Kidney epithelial cell (primary cell): ENCODE measurements around the gene SURF1. TPM values are rescaled to one million over a fixed set of nuclear protein-coding genes. Genes with fewer than 3 reads are reported as not detected.

Experiments used
- DNase-seq: peaks from one replicate; pipeline ENCODE4 v3.0.0-alpha.2; 2010; ENCODE audit warnings: low read depth
- H3K27me3 ChIP-seq: 2 replicates; pipeline ENCODE4 v1.6.0; 2011; ENCODE audit warnings: low read length; ENCODE audit not compliant: control insufficient read depth, insufficient read depth
- H3K36me3 ChIP-seq: 2 replicates; pipeline ENCODE4 v1.5.1; 2011; ENCODE audit warnings: low read length; ENCODE audit not compliant: control insufficient read depth, insufficient read depth
- H3K4me3 ChIP-seq: 2 replicates; pipeline ENCODE4 v1.5.1; 2011; ENCODE audit warnings: low read depth, mild to moderate bottlenecking, control low read depth, low read length
- CTCF ChIP-seq: IDR thresholded peaks from 2 replicates; pipeline ENCODE4 v1.5.1; 2011; ENCODE audit warnings: mild to moderate bottlenecking, moderate library complexity, low read length, control low read depth, inconsistent platforms; ENCODE audit not compliant: insufficient read depth, poor library complexity, severe bottlenecking
- total RNA-seq: library from RNA; depleted of rRNA; stranded (reverse); fragments of >200 nt; gene quantifications from 2 replicates; pipeline ENCODE4 v1.2.3, GENCODE V29; 2015

Gene SURF1
- total RNA-seq, 1 donor from 2014 or later: 39.2 TPM

GRCh38 chr9:133375116-133375723, 18.9 kb upstream of the SURF1 start:
- Histone ChIP-seq H3K36me3 (no peaks in the 10 kb centered on the region), H3K4me3 (peak overlapping the region; percentile 79), H3K27me3 (no peaks in the 10 kb centered on the region)
- DNase-seq: no peak
- TF ChIP-seq CTCF: no peak

- DNase-seq: no peak
- no peak for TF ChIP-seq CTCF
- Histone ChIP-seq H3K36me3 (peaks cover 2% of the 10 kb centered on the region), H3K4me3 (peak overlapping the region; percentile 79), H3K27me3 (no peaks in the 10 kb centered on the region)
Observed at GRCh38 chr9:133374612-133375115, 18.4 kb upstream of the SURF1 start.

- no peak for DNase-seq
- Histone ChIP-seq H3K36me3 (peaks cover 2% of the 10 kb centered on the region), H3K27me3 (no peaks in the 10 kb centered on the region), H3K4me3 (no peak overlapping the region)
- TF ChIP-seq CTCF: no peak
Observed at GRCh38 chr9:133372144-133372543, 15.9 kb upstream of the SURF1 start.

- Histone ChIP-seq H3K4me3 (no peak overlapping the region), H3K27me3 (no peaks in the 10 kb centered on the region), H3K36me3 (peaks cover 2% of the 10 kb centered on the region)
- no peak for DNase-seq
- no peak for TF ChIP-seq CTCF
Observed at GRCh38 chr9:133371261-133371711, 15.0 kb upstream of the SURF1 start.

- Histone ChIP-seq H3K4me3 (no peak overlapping the region), H3K27me3 (no peaks in the 10 kb centered on the region), H3K36me3 (peaks cover 2% of the 10 kb centered on the region)
- no peak for TF ChIP-seq CTCF
- no peak for DNase-seq
Observed at GRCh38 chr9:133370685-133371084, 14.4 kb upstream of the SURF1 start.

- TF ChIP-seq CTCF: no peak
- Histone ChIP-seq H3K27me3 (no peaks in the 10 kb centered on the region), H3K4me3 (no peak overlapping the region), H3K36me3 (peaks cover 2% of the 10 kb centered on the region)
- no peak for DNase-seq
Observed at GRCh38 chr9:133369933-133370332, 13.6 kb upstream of the SURF1 start.
